RWPE2 (cell line): Measurements from ENCODE around the gene LRP1.

Experiments
- ATAC-seq: fragments of 200-7000 bp; cut with Tn5 transposase; 3 replicates; pipeline ENCODE4 v1.9.1; 2021; ENCODE audit warnings: low read depth
- DNase-seq: peaks from one replicate; pipeline ENCODE4 v3.0.0-alpha.2; 2020; ENCODE audit warnings: low spot score
- H3K27ac ChIP-seq: fragments of 450-650 bp; 2 replicates; pipeline ENCODE4 v1.5.1; 2017; ENCODE audit warnings: mild to moderate bottlenecking; ENCODE audit not compliant: poor library complexity, severe bottlenecking
- H3K27me3 ChIP-seq: fragments of 250-450 bp; sonication (Bioruptor Pico); 2 replicates; pipeline ENCODE4 v1.5.1; 2021; ENCODE audit warnings: mild to moderate bottlenecking, moderate library complexity; ENCODE audit not compliant: insufficient read depth, poor library complexity, severe bottlenecking
- H3K36me3 ChIP-seq: fragments of 250-450 bp; sonication (Bioruptor Pico); 2 replicates; pipeline ENCODE4 v1.5.1; 2020; ENCODE audit warnings: low read depth, mild to moderate bottlenecking, moderate library complexity
- H3K4me1 ChIP-seq: fragments of 250-450 bp; sonication (Bioruptor Pico); 2 replicates; pipeline ENCODE4 v1.5.1; 2021; ENCODE audit warnings: mild to moderate bottlenecking, moderate library complexity; ENCODE audit not compliant: insufficient read depth, poor library complexity, severe bottlenecking
- H3K4me3 ChIP-seq: fragments of 250-450 bp; sonication (Bioruptor Pico); 2 replicates; pipeline ENCODE4 v1.5.1; 2021; ENCODE audit warnings: mild to moderate bottlenecking, moderate library complexity; ENCODE audit not compliant: severe bottlenecking
- H3K9me3 ChIP-seq: fragments of 250-450 bp; sonication (Bioruptor Pico); 2 replicates; pipeline ENCODE4 v1.5.1; 2021; ENCODE audit warnings: mild to moderate bottlenecking, moderate library complexity; ENCODE audit not compliant: severe bottlenecking
- CTCF ChIP-seq: fragments of 450-650 bp; IDR thresholded peaks from one replicate; pipeline ENCODE4 v1.5.1; 2017; ENCODE audit warnings: mild to moderate bottlenecking, moderate library complexity; ENCODE audit not compliant: poor library complexity, severe bottlenecking

Gene LRP1

GRCh38 chr12:57199191-57199590, 70.9 kb downstream of the LRP1 start:
- Histone ChIP-seq H3K9me3 (no peaks in the 10 kb centered on the region), H3K4me1 (no peaks in the 10 kb centered on the region), H3K4me3 (no peak overlapping the region), H3K36me3 (peaks cover 11% of the 10 kb centered on the region; the same call in 1 of the 2 replicates), H3K27me3 (no peaks in the 10 kb centered on the region), H3K27ac (no peak overlapping the region)
- ATAC-seq (no peak), DNase-seq (no peak)
- TF ChIP-seq CTCF: no peak

GRCh38 chr12:57200497-57200896, 72.2 kb downstream of the LRP1 start:
- Histone ChIP-seq H3K36me3 (peaks cover 7% of the 10 kb centered on the region; the same call in 1 of the 2 replicates), H3K9me3 (no peaks in the 10 kb centered on the region), H3K4me3 (no peak overlapping the region), H3K27me3 (no peaks in the 10 kb centered on the region), H3K4me1 (no peaks in the 10 kb centered on the region), H3K27ac (no peak overlapping the region)
- ATAC-seq (no peak), DNase-seq (no peak)
- TF ChIP-seq CTCF: no peak

DNA sequence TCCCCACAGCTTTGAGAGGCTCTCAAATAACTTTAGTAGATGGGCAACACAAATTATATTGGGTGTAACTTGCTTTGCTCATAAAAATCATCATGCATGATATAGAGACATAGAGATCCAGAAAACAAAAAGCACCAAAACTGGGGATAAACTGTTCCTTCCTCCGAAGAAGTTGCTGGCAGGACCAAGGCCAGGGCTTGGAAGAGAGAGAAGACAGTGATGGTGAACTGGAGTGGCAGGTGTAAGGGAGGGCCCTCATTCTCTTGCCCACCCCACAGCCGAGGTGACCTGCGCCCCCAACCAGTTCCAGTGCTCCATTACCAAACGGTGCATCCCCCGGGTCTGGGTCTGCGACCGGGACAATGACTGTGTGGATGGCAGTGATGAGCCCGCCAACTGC, 72.9 kb downstream of the LRP1 start:
- Histone ChIP-seq H3K4me3 (no peak overlapping the region), H3K27me3 (no peaks in the 10 kb centered on the region), H3K36me3 (0 out of 2 replicates have a peak, but pooled peaks cover 7% of the 10 kb centered on the region), H3K9me3 (no peaks in the 10 kb centered on the region), H3K27ac (no peak overlapping the region), H3K4me1 (no peaks in the 10 kb centered on the region)
- ATAC-seq (no peak), DNase-seq (no peak)
- no peak for TF ChIP-seq CTCF

DNA sequence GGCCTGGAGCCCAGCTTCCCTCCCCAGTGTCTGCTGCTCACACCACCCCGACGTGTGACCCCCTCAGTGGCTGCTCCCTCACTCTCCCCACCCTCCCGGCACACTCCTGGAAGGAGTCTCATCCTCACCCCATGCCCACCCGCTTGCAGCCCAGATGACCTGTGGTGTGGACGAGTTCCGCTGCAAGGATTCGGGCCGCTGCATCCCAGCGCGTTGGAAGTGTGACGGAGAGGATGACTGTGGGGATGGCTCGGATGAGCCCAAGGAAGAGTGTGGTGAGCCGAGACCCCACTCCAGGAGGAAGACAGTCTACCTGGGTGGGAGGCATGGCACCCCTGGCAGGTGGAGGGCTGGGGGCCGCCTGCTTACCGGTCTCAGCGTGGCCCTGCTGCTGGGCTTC, 73.3 kb downstream of the LRP1 start:
- Histone ChIP-seq H3K36me3 (0 out of 2 replicates have a peak, but pooled peaks cover 7% of the 10 kb centered on the region), H3K4me1 (no peaks in the 10 kb centered on the region), H3K4me3 (no peak overlapping the region), H3K27me3 (no peaks in the 10 kb centered on the region), H3K9me3 (no peaks in the 10 kb centered on the region), H3K27ac (no peak overlapping the region)
- ATAC-seq (no peak), DNase-seq (no peak)
- TF ChIP-seq CTCF: no peak

- DNase-seq (no peak), ATAC-seq (no peak)
- Histone ChIP-seq H3K27me3 (no peaks in the 10 kb centered on the region), H3K9me3 (no peaks in the 10 kb centered on the region), H3K27ac (no peak overlapping the region), H3K4me1 (no peaks in the 10 kb centered on the region), H3K4me3 (no peak overlapping the region), H3K36me3 (0 out of 2 replicates have a peak, but pooled peaks cover 7% of the 10 kb centered on the region)
- TF ChIP-seq CTCF: no peak
Measured at GRCh38 chr12:57202321-57202720, 74.0 kb downstream of the LRP1 start.
